NCI-H2171 treated with DMSO at 0.1 percent for 48 hours (cell line): ENCODE data around the gene MAP3K5.
"Not testable (repeated sequence)": the region's sequence is repeated elsewhere in the genome, so short reads cannot be mapped to it uniquely, and the experiment has no call there.

Experiments used
- DNase-seq: peaks from one replicate; lab custom pipeline; 2025; lab: John Stamatoyannopoulos, UW

Gene MAP3K5

GRCh38 chr6:136721467-136721866 is 70.8 kb downstream of the MAP3K5 start:
- DNase-seq: no peak

GRCh38 chr6:136720045-136720770 is 72.1 kb downstream of the MAP3K5 start:
- no peak for DNase-seq

- DNase-seq: no peak
Measured at GRCh38 chr6:136719280-136720044, 72.8 kb downstream of the MAP3K5 start.

GRCh38 chr6:136718476-136718875 is 73.8 kb downstream of the MAP3K5 start:
- no peak for DNase-seq

- no peak for DNase-seq
Measured at GRCh38 chr6:136717716-136717990, 74.6 kb downstream of the MAP3K5 start.

GRCh38 chr6:136716917-136717715 is 75.2 kb downstream of the MAP3K5 start:
- no peak for DNase-seq

GRCh38 chr6:136712642-136713041 is 79.6 kb downstream of the MAP3K5 start:
- not testable (repeated sequence) for DNase-seq

GRCh38 chr6:136711644-136712043 is 80.6 kb downstream of the MAP3K5 start:
- no peak for DNase-seq

GRCh38 chr6:136710877-136711552 is 81.3 kb downstream of the MAP3K5 start:
- DNase-seq: no peak

GRCh38 chr6:136709429-136709828 is 82.8 kb downstream of the MAP3K5 start:
- no peak for DNase-seq

GRCh38 chr6:136706430-136706829 is 85.8 kb downstream of the MAP3K5 start:
- DNase-seq: no peak

- no peak for DNase-seq
Measured at GRCh38 chr6:136703331-136703865, 88.9 kb downstream of the MAP3K5 start.

GRCh38 chr6:136701045-136701444 is 91.2 kb downstream of the MAP3K5 start:
- no peak for DNase-seq

GRCh38 chr6:136699358-136699757 is 92.9 kb downstream of the MAP3K5 start:
- DNase-seq: no peak

- DNase-seq: no peak
Measured at GRCh38 chr6:136696783-136697364, 95.4 kb downstream of the MAP3K5 start.

GRCh38 chr6:136696238-136696637 is 96.0 kb downstream of the MAP3K5 start:
- DNase-seq: no peak

GRCh38 chr6:136695412-136695811 is 96.9 kb downstream of the MAP3K5 start:
- no peak for DNase-seq

GRCh38 chr6:136693090-136693489 is 99.2 kb downstream of the MAP3K5 start:
- no peak for DNase-seq

- not testable (repeated sequence) for DNase-seq
Measured at GRCh38 chr6:136687894-136688293, 104.4 kb downstream of the MAP3K5 start.

GRCh38 chr6:136685540-136686108 is 106.7 kb downstream of the MAP3K5 start:
- DNase-seq: no peak

- DNase-seq: no peak
Measured at GRCh38 chr6:136684466-136684865, 107.8 kb downstream of the MAP3K5 start.
